Stimulated activated naive B cell treated with anti-CD40 and anti-IgM and Interleukin-4, amounts not matched to agents 10 μg/mL and 1 μg/mL and 100 μg/mL, for 72 hours (primary cell): ENCODE results near the gene CRAT.
A peak's percentile ranks its signal among the peaks of the same experiment; 100 is the strongest.

ENCODE experiments used
- ATAC-seq, 2 donors: fragments of 150-1000 bp; cut with Tn5 transposase; replicated peaks; 2 replicates each; pipeline ENCODE4 v1.10.0; 2021; ENCODE audit warnings: moderate library complexity in 1 of 2
- DNase-seq: peaks from one replicate; pipeline ENCODE4 v3.0.0; 2021
- H3K27ac Mint-ChIP-seq: one replicate; pipeline ENCODE4 v1.8.0; 2022; ENCODE audit warnings: mild to moderate bottlenecking, mixed read lengths
- H3K27me3 Mint-ChIP-seq, 2 donors: one replicate each; pipeline ENCODE4 v1.8.0; 2022; ENCODE audit warnings: mixed read lengths in 2 of 2
- H3K36me3 Mint-ChIP-seq, 2 donors: one replicate each; pipeline ENCODE4 v1.8.0; 2022; ENCODE audit warnings: mixed read lengths in 2 of 2, mild to moderate bottlenecking in 1 of 2
- H3K4me1 Mint-ChIP-seq, 2 donors: one replicate each; pipeline ENCODE4 v1.8.0; 2022; ENCODE audit warnings: mixed read lengths in 2 of 2, mild to moderate bottlenecking in 1 of 2
- H3K4me3 Mint-ChIP-seq, 2 donors: one replicate each; pipeline ENCODE4 v1.8.0; 2022; ENCODE audit warnings: mild to moderate bottlenecking in 2 of 2, mixed read lengths in 2 of 2, moderate library complexity in 1 of 2
- H3K9me3 Mint-ChIP-seq, 2 donors: one replicate each; pipeline ENCODE4 v1.8.0; 2022; ENCODE audit warnings: mixed read lengths in 2 of 2, mild to moderate bottlenecking in 1 of 2

Gene CRAT

DNA sequence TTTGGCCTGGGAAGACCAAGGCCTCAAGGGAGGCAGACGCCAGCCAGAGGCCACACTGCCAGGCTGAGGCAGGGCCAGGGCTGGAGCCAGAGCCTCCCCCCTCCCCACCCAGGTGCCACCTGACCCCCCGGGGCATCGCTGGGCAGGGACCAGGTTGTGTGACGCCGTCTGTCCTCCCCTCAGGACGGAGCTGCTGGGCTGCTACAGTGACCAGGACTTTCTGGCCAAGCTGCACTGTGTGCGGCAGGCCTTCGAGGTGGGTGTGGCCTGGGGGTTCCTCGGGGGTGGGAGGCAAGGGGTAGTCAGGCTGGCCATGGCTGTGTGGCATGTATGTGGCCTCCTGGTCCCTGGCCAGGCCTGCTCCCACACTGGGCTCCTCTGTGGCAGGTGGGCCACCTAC, 47.5 kb downstream of the CRAT start:
- ATAC-seq (no peak), DNase-seq (no peak)
- H3K36me3 Mint-ChIP-seq: peaks cover 30 to 34% of the 10 kb centered on the region in 2 donors
- no peaks in the 10 kb centered on the region for H3K9me3 Mint-ChIP-seq
- H3K27me3 Mint-ChIP-seq: no peaks in the 10 kb centered on the region
- H3K4me3 Mint-ChIP-seq: no peak overlapping the region
- no peak overlapping the region for H3K27ac Mint-ChIP-seq
- H3K4me1 Mint-ChIP-seq: peaks cover 2 to 9% of the 10 kb centered on the region in 2 donors

DNA sequence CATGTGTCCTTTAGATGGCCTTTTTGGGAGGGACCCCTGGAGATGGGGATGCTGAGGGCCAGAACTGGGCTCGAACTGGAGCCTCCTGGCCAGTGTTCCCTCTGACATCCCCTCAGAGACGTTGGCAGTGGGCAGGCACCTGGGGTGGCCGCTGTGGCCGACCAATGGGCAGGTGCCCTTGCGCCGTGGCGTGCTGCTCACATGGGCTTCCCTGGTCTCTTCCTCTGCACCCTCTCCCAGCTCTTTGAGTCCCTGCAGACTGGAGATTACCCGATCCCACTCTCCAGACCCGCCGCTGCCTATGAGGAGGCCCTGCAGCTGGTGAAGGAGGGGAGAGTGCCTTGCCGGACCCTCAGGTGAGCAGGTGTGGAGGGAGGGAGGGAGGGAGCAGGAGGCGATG, 49.6 kb downstream of the CRAT start:
- peaks cover 0 to 7% of the 10 kb centered on the region in 2 donors for H3K4me1 Mint-ChIP-seq
- DNase-seq (no peak), ATAC-seq (no peak)
- no peak overlapping the region for H3K4me3 Mint-ChIP-seq
- H3K27ac Mint-ChIP-seq: no peak overlapping the region
- no peaks in the 10 kb centered on the region for H3K27me3 Mint-ChIP-seq
- H3K36me3 Mint-ChIP-seq: peaks cover 22 to 38% of the 10 kb centered on the region in 2 donors
- H3K9me3 Mint-ChIP-seq: no peaks in the 10 kb centered on the region

DNA sequence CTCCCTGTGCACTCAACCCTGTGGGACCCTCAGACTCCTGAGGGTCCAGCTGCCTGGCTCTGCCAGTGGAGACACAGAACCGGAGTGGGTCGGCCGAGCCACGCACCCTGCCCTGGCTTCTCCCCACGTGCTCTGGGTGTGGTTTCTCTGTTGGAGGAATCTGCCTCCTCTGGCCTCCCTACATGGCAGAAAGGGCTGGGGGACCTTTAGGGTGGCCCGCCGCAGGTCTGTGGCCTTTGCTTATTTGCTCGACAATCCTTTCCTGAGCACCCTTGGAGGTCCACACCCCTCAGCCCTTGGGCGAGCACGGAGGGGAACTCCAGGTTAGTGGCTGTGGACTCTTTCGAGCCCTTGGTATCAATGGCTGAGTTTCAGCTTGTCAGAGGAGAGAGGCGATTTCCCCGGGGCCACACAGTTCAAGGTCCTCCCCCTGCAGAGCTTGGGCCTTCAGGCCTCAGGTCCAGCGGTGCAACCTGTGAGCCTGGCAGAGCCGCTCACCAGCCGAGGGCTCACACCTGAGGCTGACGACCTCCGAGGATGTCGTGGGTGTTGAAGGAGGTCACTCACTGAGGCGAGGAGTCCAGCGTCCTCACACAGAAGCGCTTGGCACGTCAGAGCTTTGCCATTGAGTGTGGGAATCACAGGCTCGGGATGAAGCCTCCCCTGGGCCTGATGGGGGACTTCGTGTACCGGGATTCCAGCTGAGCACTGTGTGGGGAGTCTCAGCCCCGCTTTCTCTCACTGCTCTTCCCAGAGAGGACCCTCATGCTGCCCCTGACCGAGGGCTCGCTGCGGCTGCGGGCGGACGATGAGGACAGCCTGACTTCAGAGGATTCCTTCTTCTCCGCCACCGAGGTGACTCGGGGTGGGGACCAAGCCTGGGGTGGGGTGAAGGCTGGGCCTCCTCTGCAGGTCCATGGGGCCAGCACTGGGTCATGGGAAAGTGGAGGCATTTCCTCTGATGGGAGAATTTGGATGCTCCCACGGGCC, 50.5 kb downstream of the CRAT start:
- ATAC-seq (no peak), DNase-seq (no peak)
- no peaks in the 10 kb centered on the region for H3K27me3 Mint-ChIP-seq
- no peak overlapping the region for H3K4me3 Mint-ChIP-seq
- H3K4me1 Mint-ChIP-seq: peaks cover 0 to 7% of the 10 kb centered on the region in 2 donors
- peaks cover 18 to 30% of the 10 kb centered on the region in 2 donors for H3K36me3 Mint-ChIP-seq
- no peaks in the 10 kb centered on the region for H3K9me3 Mint-ChIP-seq
- no peak overlapping the region for H3K27ac Mint-ChIP-seq

DNA sequence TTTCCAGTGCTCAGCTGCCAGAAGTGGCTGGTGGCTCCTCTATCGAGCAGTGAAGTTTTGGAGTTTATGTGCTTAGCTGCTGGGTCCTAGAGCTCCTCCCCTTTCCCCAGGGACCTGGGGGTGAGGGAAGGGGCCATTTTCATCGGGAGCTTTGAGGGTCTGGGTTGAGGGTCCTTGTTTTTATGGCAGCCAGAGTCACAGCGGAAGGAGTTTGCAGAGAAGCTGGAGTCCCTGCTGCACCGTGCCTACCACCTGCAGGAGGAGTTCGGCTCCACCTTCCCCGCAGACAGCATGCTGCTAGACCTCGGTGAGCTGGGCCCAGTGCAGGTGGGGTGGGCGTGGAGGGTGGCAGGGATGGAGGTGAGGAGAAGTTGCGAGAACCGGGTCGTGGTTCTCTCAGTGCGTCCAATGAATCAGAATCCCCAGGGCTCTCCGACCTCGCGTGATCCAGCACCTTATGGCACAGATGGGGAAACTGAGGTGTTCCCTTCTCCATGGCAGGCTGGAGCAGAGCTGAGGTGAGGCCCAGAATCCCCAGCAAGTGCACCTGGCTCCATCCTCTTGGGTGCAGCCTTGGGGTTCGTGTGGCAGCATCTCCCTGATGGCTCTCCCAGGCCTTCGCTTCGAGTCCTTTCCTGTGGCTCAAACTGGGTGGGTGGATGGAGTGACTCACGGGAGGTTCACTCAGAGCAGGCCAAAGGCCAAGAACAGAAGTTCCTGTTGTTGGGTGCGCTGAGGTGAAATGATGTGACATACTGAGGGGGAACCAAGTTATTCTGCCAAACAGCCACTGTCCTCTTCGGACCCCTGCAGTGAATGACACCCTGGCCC, 51.4 kb downstream of the CRAT start:
- DNase-seq (no peak), ATAC-seq (peak in 1 of 2 donors; percentile 27)
- H3K4me3 Mint-ChIP-seq: no peak overlapping the region
- no peaks in the 10 kb centered on the region for H3K27me3 Mint-ChIP-seq
- no peak overlapping the region for H3K27ac Mint-ChIP-seq
- peaks cover 19 to 33% of the 10 kb centered on the region in 2 donors for H3K36me3 Mint-ChIP-seq
- H3K9me3 Mint-ChIP-seq: no peaks in the 10 kb centered on the region
- peaks cover 0 to 7% of the 10 kb centered on the region in 2 donors for H3K4me1 Mint-ChIP-seq

DNA sequence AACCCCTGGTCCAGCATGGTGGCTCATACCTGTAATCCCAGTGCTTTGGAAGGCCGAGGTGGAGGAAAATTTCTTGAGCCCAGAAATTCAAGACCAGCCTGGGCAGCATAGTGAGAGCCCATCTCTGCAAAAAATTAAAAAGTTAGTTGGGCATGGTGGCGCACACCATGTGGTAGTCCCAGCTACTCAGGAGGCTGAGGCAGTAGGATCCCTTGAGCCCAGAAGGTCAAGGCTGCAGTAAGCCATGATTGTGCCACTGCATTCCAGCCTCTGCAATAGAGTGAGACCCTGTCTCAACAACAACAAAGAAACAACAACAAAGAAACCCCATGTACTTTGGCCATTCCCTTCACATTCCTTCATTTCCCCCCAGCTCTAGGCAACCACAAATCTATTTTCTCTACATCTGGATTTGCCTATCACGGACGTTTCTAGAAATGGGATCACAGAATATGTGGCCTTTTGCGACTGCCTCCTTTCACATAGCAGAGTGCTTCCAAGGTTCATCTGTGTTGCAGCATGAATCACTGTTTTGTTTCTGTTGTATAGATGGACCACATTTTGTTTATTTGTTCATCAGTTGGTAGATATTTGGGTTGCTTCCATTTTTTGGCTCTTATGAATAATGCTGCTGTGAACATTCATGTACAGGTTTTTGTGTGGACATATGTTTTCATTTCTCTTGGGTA, 56.3 kb downstream of the CRAT start:
- H3K27me3 Mint-ChIP-seq: no peaks in the 10 kb centered on the region
- peaks cover 0 to 5% of the 10 kb centered on the region in 2 donors for H3K4me1 Mint-ChIP-seq
- no peak overlapping the region for H3K4me3 Mint-ChIP-seq
- H3K27ac Mint-ChIP-seq: no peak overlapping the region
- DNase-seq (no peak), ATAC-seq (no peak)
- H3K9me3 Mint-ChIP-seq: no peaks in the 10 kb centered on the region
- H3K36me3 Mint-ChIP-seq: peaks cover 18 to 26% of the 10 kb centered on the region in 2 donors

DNA sequence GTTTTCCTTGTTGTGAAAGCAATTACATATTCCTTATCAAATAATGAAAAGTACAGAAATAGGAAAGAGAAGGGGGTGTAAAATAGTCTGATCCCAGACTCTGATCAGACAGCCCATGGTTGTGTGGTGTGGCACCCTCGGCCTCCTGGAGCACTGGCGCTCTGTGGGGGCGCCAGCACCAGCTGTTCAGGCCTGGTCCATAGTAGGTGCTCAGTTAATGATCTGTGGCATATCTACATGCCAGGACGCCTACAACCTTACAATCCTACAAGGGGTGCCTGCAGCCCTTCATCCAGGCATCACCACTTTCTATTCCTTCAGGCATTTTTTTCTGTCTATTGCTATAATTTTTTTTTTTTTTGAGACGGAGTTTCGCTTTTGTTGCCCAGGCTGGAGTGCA, 57.6 kb downstream of the CRAT start:
- ATAC-seq (no peak), DNase-seq (no peak)
- Mint-ChIP-seq H3K27me3 (no peaks in the 10 kb centered on the region), H3K4me1 (no peaks in the 10 kb centered on the region), H3K4me3 (no peak overlapping the region), H3K27ac (no peak overlapping the region), H3K9me3 (no peaks in the 10 kb centered on the region), H3K36me3 (peaks cover 22 to 32% of the 10 kb centered on the region in 2 donors)

DNA sequence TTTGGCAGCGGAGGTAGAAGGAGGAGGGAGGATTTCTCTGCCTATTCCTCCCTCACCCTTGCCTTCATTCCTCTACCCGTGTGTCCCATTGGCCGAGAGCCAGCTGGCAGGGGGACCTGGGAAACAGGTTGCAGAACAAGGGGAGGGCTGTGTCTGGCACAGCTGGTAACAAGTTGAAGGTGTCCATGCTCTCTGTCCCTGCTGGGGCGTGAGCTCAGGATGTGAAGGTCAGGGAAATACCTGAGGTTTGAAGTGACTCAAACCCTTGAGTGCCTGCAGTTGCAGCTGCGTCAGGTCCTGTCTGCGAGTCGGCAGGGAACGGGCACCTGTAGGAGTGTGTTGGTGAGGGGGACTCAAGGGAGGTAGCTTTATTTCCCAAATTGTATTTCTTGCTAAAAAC, 58.0 kb downstream of the CRAT start:
- Mint-ChIP-seq H3K4me1 (no peaks in the 10 kb centered on the region), H3K27ac (no peak overlapping the region), H3K27me3 (no peaks in the 10 kb centered on the region), H3K9me3 (no peaks in the 10 kb centered on the region), H3K4me3 (no peak overlapping the region), H3K36me3 (peaks cover 26 to 31% of the 10 kb centered on the region in 2 donors)
- no peak for DNase-seq
- no peak for ATAC-seq
